GM21390 (cell line): Measurements from ENCODE around the gene SLC24A2.

Experiments
- ATAC-seq: cut with Tn5 transposase; IDR thresholded peaks from one replicate; pipeline ENCODE4 v1.9.1; 2021; ENCODE audit not compliant: unreplicated experiment

The SLC24A2 gene

GRCh38 chr9:19759066-19759465 is 29.8 kb downstream of the SLC24A2 start:
- ATAC-seq, result no peak

DNA sequence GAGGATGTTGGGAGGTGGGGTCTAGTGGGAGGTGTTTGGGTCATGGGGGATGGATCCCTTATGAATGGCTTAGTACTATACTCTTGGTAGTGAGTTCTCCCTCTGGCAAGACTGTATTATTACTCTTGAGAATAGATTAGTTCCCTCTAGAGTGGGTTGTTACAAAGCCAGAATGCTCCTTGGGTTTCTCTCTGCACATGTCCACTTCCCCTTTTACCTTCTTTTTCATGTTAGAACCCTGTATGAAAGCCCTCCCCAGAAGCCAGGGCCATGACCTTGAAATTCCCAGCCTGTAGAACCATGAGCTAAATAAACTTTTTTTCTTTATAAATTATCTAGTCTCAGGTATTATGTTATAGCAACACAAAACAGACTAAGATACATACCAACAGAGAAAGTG is 31.1 kb downstream of the SLC24A2 start:
- ATAC-seq, result no peak

- no peak for ATAC-seq
These were observed 33.9 kb downstream of the SLC24A2 start for GRCh38 chr9:19754921-19755320.

DNA sequence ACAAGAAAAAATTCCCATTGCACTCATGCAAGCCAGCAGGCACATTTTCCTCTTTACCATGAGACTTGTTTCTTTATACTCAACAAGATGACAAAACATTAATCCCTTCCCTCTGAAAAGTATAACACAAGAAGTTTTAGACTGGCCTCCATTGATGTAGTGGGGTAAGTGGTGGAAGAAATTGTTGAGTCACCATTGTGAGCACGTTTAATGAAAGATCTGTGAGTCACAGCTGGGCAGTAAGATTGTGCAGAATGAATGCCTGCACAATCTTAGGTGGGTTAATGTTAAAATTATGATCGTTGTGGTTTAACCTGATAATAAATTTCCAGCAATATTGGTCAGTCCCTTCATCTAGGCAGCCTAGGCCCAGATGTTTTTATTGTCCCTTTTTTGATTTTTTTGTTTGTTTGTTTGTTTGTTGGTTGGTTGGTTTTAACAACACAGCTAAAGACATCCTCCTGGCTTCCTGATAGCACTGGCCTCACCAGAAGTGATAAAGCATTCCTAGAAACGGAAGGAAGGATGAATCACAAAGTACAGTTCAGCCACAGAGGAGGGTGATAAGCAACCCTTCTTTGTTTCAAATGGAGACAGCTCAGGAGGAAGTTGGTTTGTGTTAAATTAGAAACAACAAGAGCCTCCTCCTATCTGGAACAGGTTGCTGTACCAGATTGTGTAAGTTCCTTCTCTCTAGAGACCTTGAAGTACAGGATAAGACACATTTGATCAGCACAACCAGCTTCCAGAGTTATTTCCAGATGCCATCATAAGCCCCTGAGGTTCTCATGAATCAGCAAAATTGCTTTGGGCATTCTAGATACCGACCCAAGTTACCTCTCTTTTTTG is 40.3 kb downstream of the SLC24A2 start:
- ATAC-seq, result no peak

DNA sequence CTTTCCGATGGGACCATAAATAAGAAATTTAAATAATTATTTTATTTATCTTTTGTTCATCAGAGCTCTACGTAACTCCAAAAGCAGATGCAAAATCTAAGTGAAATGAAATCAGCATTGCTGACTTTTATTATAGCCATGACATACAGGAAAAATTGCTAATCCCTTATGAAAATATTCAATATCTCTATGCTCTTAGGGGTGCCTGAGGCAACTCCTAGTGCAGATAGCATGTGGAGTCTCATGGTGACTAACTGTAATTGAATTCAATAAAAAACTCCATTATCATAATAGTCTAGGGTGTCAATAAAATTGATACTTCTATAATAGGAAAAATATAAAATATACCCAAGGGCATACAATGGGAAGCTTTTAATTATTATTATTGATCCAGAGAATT is 42.6 kb downstream of the SLC24A2 start:
- ATAC-seq, result no peak

- no peak for ATAC-seq
These were observed 47.7 kb downstream of the SLC24A2 start for GRCh38 chr9:19741178-19741577.
